HFF-Myc (cell line): ENCODE results near the gene GALNT4.

Experiments used
- DNase-seq: peaks from one replicate; pipeline ENCODE4 v3.0.0-alpha.2; 2011; ENCODE audit warnings: low read depth; ENCODE audit errors: extremely low read depth
- H3K4me3 ChIP-seq: replicated peaks from 2 replicates; pipeline ENCODE4 v1.5.1; 2011; ENCODE audit warnings: low read depth, mild to moderate bottlenecking, control low read depth, low read length
- TF ChIP-seq, protein P1 (sequence below): IDR thresholded peaks from 2 replicates; pipeline ENCODE4 v1.5.1; 2012; ENCODE audit warnings: mild to moderate bottlenecking, low read depth, low read length, control low read depth; ENCODE audit errors: missing control alignments

Gene GALNT4

DNA sequence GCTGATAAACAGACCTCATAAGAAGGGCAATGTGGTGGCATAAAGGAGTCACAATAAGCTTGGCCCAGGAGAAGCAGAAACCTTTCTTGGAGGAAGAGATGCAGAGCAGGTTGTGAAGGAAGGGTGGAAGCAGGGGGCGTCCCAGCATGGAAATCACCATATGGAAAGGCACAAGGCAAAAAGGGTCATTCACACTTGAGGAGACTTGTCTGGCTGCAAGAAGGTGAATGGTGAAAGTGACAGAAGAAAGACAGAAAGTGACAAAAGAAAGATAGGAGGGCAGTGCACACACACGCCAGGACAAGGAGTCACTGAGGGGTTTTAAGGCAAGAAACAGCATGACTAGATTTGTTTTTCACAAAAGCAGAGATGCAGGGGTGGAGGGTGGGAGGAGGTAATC lies 38.3 kb downstream of the GALNT4 start:
- TF ChIP-seq, protein P1, sequence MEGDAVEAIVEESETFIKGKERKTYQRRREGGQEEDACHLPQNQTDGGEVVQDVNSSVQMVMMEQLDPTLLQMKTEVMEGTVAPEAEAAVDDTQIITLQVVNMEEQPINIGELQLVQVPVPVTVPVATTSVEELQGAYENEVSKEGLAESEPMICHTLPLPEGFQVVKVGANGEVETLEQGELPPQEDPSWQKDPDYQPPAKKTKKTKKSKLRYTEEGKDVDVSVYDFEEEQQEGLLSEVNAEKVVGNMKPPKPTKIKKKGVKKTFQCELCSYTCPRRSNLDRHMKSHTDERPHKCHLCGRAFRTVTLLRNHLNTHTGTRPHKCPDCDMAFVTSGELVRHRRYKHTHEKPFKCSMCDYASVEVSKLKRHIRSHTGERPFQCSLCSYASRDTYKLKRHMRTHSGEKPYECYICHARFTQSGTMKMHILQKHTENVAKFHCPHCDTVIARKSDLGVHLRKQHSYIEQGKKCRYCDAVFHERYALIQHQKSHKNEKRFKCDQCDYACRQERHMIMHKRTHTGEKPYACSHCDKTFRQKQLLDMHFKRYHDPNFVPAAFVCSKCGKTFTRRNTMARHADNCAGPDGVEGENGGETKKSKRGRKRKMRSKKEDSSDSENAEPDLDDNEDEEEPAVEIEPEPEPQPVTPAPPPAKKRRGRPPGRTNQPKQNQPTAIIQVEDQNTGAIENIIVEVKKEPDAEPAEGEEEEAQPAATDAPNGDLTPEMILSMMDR, result no peak
- DNase-seq, result no peak
- no peak overlapping the region for H3K4me3 ChIP-seq

DNA sequence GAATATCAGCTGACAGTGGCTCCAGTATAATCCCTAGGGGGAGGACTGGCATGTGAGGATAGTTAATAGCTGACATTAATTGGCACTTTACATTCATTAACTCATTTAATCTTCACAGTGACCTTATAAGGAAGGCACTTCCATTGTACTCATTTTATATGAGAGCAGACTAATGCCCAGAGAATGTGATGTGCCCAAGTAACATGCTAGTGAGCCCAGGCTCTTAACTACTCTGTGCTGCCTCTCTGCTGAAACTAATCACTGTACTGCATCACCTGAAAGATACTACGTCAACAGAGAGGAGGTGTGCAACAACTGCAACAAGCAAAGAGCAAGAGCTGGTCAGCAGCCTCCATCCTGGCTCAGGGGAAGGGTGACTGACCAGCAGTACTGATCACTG lies 40.1 kb downstream of the GALNT4 start:
- no peak for DNase-seq
- H3K4me3 ChIP-seq, result no peak overlapping the region
- TF ChIP-seq, protein P1, result no peak

DNA sequence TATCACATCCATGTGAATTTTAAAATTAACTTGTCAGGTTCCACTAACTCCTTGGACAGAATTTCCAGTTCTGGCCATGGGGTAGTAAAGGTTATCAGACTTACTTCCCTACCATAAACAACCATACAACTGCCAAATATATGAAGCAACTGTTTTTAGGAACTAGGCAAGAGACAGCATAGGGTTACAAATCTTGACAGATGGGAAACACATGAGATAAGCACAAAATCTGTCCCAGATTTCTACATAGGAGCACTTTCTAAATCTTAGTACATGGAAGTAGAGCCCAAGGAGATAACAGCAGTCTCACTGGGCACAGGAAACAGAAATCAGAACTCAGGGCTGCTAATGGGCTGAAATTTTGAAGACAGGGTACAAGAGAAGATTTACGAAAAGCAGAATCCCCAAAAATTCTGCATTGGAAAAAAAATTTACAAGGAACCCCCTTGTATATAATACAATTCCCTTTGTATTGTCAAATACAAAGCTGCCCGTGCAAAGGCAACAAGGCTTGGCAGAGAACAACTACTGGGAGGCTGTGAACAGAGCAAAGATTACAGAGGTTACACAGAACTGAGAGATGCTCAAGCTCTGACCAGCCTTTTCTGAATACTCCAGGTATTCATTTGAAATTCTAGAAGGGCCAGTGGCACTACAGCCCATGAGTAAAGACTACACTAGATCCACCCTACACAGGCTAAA lies 43.2 kb downstream of the GALNT4 start:
- H3K4me3 ChIP-seq, result no peak overlapping the region
- no peak for DNase-seq
- TF ChIP-seq, protein P1, result no peak

DNA sequence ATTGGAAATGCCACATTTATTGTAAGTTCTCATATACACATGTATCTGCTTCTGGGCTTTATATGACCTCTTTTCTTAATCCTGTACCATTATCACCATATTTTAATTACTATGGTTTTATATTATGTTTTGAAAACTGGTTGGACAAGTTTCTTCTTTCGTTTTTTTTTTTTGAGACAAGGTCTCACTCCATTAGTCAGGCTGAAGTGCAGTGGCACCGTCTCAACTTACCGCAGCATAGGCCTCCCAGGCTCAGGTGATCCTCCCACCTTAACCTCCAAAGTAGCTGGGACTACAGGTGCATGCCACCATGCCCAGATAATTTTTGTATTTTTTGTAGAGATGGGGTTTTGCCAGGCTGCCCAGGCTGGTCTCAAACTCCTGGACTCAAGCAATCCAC lies 44.6 kb downstream of the GALNT4 start:
- no peak overlapping the region for H3K4me3 ChIP-seq
- DNase-seq, result no peak
- TF ChIP-seq, protein P1, result no peak

DNA sequence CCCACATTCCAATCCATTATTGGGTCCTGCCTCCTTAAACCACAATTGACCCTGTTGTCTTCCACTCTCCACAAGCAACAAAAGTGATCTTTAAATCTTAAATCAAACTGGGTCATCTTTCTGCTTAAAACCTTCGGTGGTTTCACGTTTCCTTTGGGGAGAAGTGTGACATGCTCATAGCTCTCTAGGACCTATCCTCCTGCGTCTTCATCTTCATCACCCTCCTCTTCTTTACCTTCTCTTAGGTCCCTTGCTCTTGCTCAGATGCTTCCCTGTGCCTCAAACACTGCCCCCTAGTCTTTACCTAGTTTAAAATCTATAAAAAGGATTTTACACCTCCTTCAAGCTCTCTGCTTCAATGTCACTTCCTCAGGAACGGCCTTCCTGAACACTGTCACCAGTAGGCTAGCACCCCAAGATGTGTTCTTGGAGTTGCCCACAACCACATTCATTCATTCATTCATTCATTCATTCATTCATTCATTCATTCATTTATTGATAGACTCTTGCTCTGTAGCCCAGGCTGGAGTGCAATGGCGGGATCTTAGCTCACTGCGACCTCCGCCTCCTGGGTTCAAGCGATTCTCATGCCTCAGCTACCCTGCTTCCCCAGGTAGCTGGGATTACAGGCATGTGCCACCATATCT lies 46.8 kb downstream of the GALNT4 start:
- TF ChIP-seq, protein P1, result no peak
- DNase-seq, result no peak
- no peak overlapping the region for H3K4me3 ChIP-seq

DNA sequence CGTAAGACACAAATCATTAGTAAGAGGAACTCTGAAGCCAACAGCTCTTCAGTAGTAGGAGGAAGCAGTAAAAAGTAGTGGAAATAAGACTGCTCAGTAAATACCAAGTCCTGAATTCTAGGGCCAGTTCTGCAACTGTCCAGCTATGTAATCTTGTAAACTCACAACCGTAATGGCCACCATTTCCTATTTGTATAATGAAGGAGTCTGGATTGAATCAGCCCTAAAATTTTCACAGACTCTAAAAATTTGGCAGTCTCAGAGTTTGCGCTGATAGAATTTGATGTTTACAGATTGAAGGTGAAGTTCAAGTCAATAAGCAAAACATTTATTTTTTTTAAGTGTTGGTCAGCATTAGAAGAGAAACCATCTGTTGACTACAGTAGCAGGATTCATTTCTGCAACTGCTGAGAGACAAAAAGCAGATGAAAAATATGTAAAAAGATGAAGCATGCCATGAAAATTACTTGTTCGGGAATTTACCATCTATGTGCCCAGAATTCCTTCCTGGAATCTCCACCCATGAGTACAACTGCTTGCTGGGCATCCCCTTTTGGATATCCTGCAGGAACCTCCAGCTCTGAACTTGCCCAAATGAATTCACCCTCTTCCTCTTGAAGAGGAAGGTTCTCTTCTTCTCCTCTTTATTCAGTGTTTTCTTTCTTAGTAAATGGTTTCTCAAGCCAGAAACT lies 47.5 kb downstream of the GALNT4 start:
- TF ChIP-seq, protein P1, result no peak
- no peak overlapping the region for H3K4me3 ChIP-seq
- no peak for DNase-seq
